Measurements from ENCODE around the gene POPDC2. TPM values are rescaled to one million over a fixed set of nuclear protein-coding genes. Genes with fewer than 3 reads are reported as not detected.

POPDC2 gene
- total and polyA plus RNA-seq, 9 donors = 0.83 to 5.0 (median 2.9) TPM

DNA sequence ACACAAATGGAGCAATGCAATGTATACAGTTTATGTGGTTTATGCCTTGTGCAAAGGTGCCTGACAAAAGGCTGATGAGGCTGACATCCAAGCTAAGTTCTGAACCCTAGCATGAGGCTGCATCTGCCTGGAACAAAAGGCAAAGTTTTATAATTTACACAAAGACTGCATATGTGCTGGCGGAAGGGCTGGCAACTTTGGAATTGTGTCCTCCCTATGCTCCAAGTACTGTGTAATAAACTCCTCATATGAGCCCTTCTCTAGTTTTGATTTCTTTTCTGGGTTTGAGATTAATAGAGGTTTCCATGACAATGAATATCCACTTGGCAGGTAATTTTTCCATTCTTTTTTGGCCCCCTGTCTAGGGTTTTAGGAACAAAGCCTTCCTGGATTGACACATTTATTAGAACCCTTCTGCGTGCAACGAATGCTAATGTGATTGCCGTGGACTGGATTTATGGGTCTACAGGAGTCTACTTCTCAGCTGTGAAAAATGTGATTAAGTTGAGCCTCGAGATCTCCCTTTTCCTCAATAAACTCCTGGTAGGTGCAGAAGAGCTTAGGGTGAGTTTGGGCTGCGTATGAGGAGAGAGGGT lies 51.9 kb downstream of the POPDC2 start:
- Histone ChIP-seq H3K4me3 (no peak overlapping the region), H3K9me3 (no peaks in the 10 kb centered on the region), H3K36me3 (no peaks in the 10 kb centered on the region), H3K4me1 (ENCODE audit: insufficient read depth) (no peaks in the 10 kb centered on the region), H3K27ac (no peak overlapping the region), H3K27me3 (no peaks in the 10 kb centered on the region)
- TF ChIP-seq CTCF (IDR thresholded peaks at IDR 0.05) (no peak), POLR2A (IDR thresholded peaks at IDR 0.05) (no peak), EP300 (IDR thresholded peaks at IDR 0.05) (no peak)
- intact Hi-C loops (cut with DNase I) = no loop called here
- WGBS, 3 donors = 72 to 92% (median 82%) methylated on average over 6 of the region's 6 CpGs
- DNase-seq = no peak

- Histone ChIP-seq H3K27me3 (no peaks in the 10 kb centered on the region), H3K27ac (no peak overlapping the region), H3K4me1 (ENCODE audit: insufficient read depth) (no peaks in the 10 kb centered on the region), H3K4me3 (no peak overlapping the region), H3K36me3 (no peaks in the 10 kb centered on the region), H3K9me3 (no peaks in the 10 kb centered on the region)
- intact Hi-C loops (cut with DNase I) = no loop called here
- WGBS, 3 donors = 28 to 55% (median 53%) methylated on average over 1 of the region's 1 CpG
- no peak for DNase-seq
- TF ChIP-seq EP300 (IDR thresholded peaks at IDR 0.05) = no peak
- no peak for TF ChIP-seq POLR2A (IDR thresholded peaks at IDR 0.05)
- no peak for TF ChIP-seq CTCF (IDR thresholded peaks at IDR 0.05)
Measured at GRCh38 chr3:119604878-119605277, 55.5 kb downstream of the POPDC2 start.

DNA sequence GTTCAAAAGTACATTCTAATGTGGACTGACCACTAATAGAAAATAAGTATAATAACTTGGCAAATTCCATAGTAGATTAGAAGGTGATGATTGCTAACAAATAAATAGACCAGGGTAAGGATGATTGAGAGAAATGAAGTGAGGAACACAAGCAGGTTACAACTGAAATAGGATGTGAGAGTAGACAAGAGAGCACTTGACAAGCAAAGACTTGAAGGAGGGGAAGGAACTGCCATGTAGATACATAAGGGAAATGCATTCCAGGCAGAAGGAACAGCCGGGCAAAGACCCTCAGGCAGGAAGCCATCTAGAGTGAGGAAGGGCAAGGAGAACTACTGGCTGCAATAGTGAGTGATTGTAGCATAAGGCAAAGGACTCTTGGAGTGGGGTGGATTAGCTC lies 57.7 kb downstream of the POPDC2 start:
- no peak for TF ChIP-seq EP300 (IDR thresholded peaks at IDR 0.05)
- TF ChIP-seq POLR2A (IDR thresholded peaks at IDR 0.05) = no peak
- no peak for TF ChIP-seq CTCF (IDR thresholded peaks at IDR 0.05)
- Histone ChIP-seq H3K27ac (no peak overlapping the region), H3K4me1 (ENCODE audit: insufficient read depth) (peaks cover 3% of the 10 kb centered on the region), H3K9me3 (no peaks in the 10 kb centered on the region), H3K27me3 (no peaks in the 10 kb centered on the region), H3K4me3 (no peak overlapping the region), H3K36me3 (no peaks in the 10 kb centered on the region)
- DNase-seq = no peak
- intact Hi-C loops (cut with DNase I) = no loop called here
- 71 to 77% (median 73%) methylated on average over 1 of the region's 1 CpG for WGBS, 3 donors

DNA sequence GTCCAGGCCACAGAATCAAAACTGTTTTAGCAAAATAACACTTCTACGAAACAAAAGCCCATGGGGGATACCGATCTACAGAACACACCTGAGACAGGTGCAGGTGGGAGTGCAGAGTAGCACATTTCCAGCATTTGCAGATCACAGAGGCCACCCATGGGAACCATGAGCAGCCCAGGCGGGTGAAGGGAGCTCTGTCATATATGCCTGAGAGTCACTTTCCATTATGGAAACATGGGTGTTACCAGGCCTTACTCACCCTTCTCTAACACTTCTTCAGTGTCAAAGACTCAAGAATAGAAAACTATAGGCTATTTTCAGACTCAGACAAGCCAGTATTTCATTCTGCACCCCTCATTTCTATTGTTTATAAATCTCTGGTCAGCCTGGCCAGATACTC lies 59.2 kb downstream of the POPDC2 start:
- WGBS, 3 donors = 92 to 95% (median 94%) methylated on average over 3 of the region's 3 CpGs
- H3K27ac ChIP-seq = no peak overlapping the region
- intact Hi-C loops (cut with DNase I) = no loop called here
- H3K4me1 ChIP-seq (ENCODE audit: insufficient read depth) = peaks cover 3% of the 10 kb centered on the region
- TF ChIP-seq EP300 (IDR thresholded peaks at IDR 0.05) (no peak), CTCF (IDR thresholded peaks at IDR 0.05) (no peak), POLR2A (IDR thresholded peaks at IDR 0.05) (no peak)
- no peak overlapping the region for H3K4me3 ChIP-seq
- H3K9me3 ChIP-seq = no peaks in the 10 kb centered on the region
- no peaks in the 10 kb centered on the region for H3K27me3 ChIP-seq
- no peak for DNase-seq
- no peaks in the 10 kb centered on the region for H3K36me3 ChIP-seq
